HUES48 (cell line): ENCODE results near the gene DNAH6.
"Not testable (repeated sequence)": the region's sequence is repeated elsewhere in the genome, so short reads cannot be mapped to it uniquely, and the experiment has no call there.

ENCODE experiments used
- H3K27ac ChIP-seq: one replicate; pipeline ENCODE4 v1.7.0; 2013; ENCODE audit warnings: low read depth, low read length, inconsistent platforms
- H3K27me3 ChIP-seq: 2 replicates; pipeline ENCODE4 v1.6.1; 2013; ENCODE audit warnings: mild to moderate bottlenecking, low read length; ENCODE audit not compliant: control insufficient read depth, insufficient read depth
- H3K36me3 ChIP-seq: 2 replicates; pipeline ENCODE4 v1.6.1; 2013; ENCODE audit warnings: low read length; ENCODE audit not compliant: control insufficient read depth, insufficient read depth
- H3K4me1 ChIP-seq: 2 replicates; pipeline ENCODE4 v1.6.1; 2013; ENCODE audit warnings: mild to moderate bottlenecking, low read length; ENCODE audit not compliant: control insufficient read depth, insufficient read depth
- H3K4me3 ChIP-seq: 2 replicates; pipeline ENCODE4 v1.5.1; 2013; ENCODE audit warnings: mild to moderate bottlenecking, low read depth, low read length
- H3K9ac ChIP-seq: 2 replicates; pipeline ENCODE4 v1.6.1; 2013; ENCODE audit warnings: mild to moderate bottlenecking, low read depth, low read length, moderate library complexity
- H3K9me3 ChIP-seq: 2 replicates; pipeline ENCODE4 v1.6.1; 2013; ENCODE audit warnings: low read length; ENCODE audit not compliant: control insufficient read depth, insufficient read depth

DNAH6 gene

GRCh38 chr2:84511024-84511423 is 5.3 kb upstream of the DNAH6 start:
- not testable (repeated sequence) for H3K27ac ChIP-seq, H3K27me3 ChIP-seq, H3K4me1 ChIP-seq, H3K9ac ChIP-seq, H3K36me3 ChIP-seq, H3K9me3 ChIP-seq, H3K4me3 ChIP-seq

- Histone ChIP-seq H3K36me3 (no peaks in the 10 kb centered on the region), H3K9me3 (peaks cover 7% of the 10 kb centered on the region), H3K4me1 (peaks cover 4% of the 10 kb centered on the region; the same call in 1 of the 2 replicates), H3K4me3 (peak overlapping the region; percentile 65), H3K9ac (no peak overlapping the region), H3K27me3 (peaks cover 9% of the 10 kb centered on the region; the same call in 1 of the 2 replicates), H3K27ac (no peak overlapping the region)
Observed at GRCh38 chr2:84515788-84516187, 510 bp upstream of the DNAH6 start.

- H3K4me1 ChIP-seq = peaks cover 4% of the 10 kb centered on the region; the same call in 1 of the 2 replicates
- no peaks in the 10 kb centered on the region for H3K36me3 ChIP-seq
- no peak overlapping the region for H3K4me3 ChIP-seq
- no peak overlapping the region for H3K9ac ChIP-seq
- no peaks in the 10 kb centered on the region for H3K9me3 ChIP-seq
- no peak overlapping the region for H3K27ac ChIP-seq
- H3K27me3 ChIP-seq = peaks cover 9% of the 10 kb centered on the region; the same call in 1 of the 2 replicates
Observed at GRCh38 chr2:84519332-84519957, 3.1 kb downstream of the DNAH6 start.

GRCh38 chr2:84526562-84526961 is 10.3 kb downstream of the DNAH6 start:
- H3K36me3 ChIP-seq = no peaks in the 10 kb centered on the region
- H3K4me3 ChIP-seq = no peak overlapping the region
- H3K9me3 ChIP-seq = no peaks in the 10 kb centered on the region
- H3K9ac ChIP-seq = no peak overlapping the region
- H3K4me1 ChIP-seq = no peaks in the 10 kb centered on the region
- H3K27ac ChIP-seq = no peak overlapping the region
- no peaks in the 10 kb centered on the region for H3K27me3 ChIP-seq

GRCh38 chr2:84527137-84528129 is 11.1 kb downstream of the DNAH6 start:
- Histone ChIP-seq H3K4me1 (no peaks in the 10 kb centered on the region), H3K9me3 (no peaks in the 10 kb centered on the region), H3K27ac (no peak overlapping the region), H3K9ac (no peak overlapping the region), H3K27me3 (no peaks in the 10 kb centered on the region), H3K4me3 (no peak overlapping the region), H3K36me3 (no peaks in the 10 kb centered on the region)

GRCh38 chr2:84532291-84532690 is 16.0 kb downstream of the DNAH6 start:
- no peaks in the 10 kb centered on the region for H3K27me3 ChIP-seq
- no peaks in the 10 kb centered on the region for H3K36me3 ChIP-seq
- peaks cover 12% of the 10 kb centered on the region for H3K4me1 ChIP-seq
- H3K27ac ChIP-seq = no peak overlapping the region
- no peak overlapping the region for H3K9ac ChIP-seq
- H3K4me3 ChIP-seq = no peak overlapping the region
- no peaks in the 10 kb centered on the region for H3K9me3 ChIP-seq

- H3K9me3 ChIP-seq = no peaks in the 10 kb centered on the region
- no peaks in the 10 kb centered on the region for H3K27me3 ChIP-seq
- no peaks in the 10 kb centered on the region for H3K36me3 ChIP-seq
- no peak overlapping the region for H3K4me3 ChIP-seq
- no peak overlapping the region for H3K27ac ChIP-seq
- H3K9ac ChIP-seq = no peak overlapping the region
- H3K4me1 ChIP-seq = peaks cover 17% of the 10 kb centered on the region
Observed at GRCh38 chr2:84534225-84534624, 17.9 kb downstream of the DNAH6 start.

- Histone ChIP-seq H3K27me3 (no peaks in the 10 kb centered on the region), H3K4me1 (peaks cover 17% of the 10 kb centered on the region), H3K9me3 (no peaks in the 10 kb centered on the region), H3K4me3 (no peak overlapping the region), H3K27ac (no peak overlapping the region), H3K9ac (no peak overlapping the region), H3K36me3 (no peaks in the 10 kb centered on the region)
Observed at GRCh38 chr2:84537251-84537650, 21.0 kb downstream of the DNAH6 start.

- H3K4me3 ChIP-seq = no peak overlapping the region
- H3K36me3 ChIP-seq = no peaks in the 10 kb centered on the region
- no peak overlapping the region for H3K27ac ChIP-seq
- no peaks in the 10 kb centered on the region for H3K9me3 ChIP-seq
- H3K4me1 ChIP-seq = peaks cover 12% of the 10 kb centered on the region
- no peaks in the 10 kb centered on the region for H3K27me3 ChIP-seq
- no peak overlapping the region for H3K9ac ChIP-seq
Observed at GRCh38 chr2:84539729-84540128, 23.4 kb downstream of the DNAH6 start.

GRCh38 chr2:84545005-84545404 is 28.7 kb downstream of the DNAH6 start:
- H3K9ac ChIP-seq = no peak overlapping the region
- H3K9me3 ChIP-seq = no peaks in the 10 kb centered on the region
- H3K4me1 ChIP-seq = no peaks in the 10 kb centered on the region
- no peak overlapping the region for H3K27ac ChIP-seq
- no peaks in the 10 kb centered on the region for H3K27me3 ChIP-seq
- no peak overlapping the region for H3K4me3 ChIP-seq
- H3K36me3 ChIP-seq = no peaks in the 10 kb centered on the region

- Histone ChIP-seq H3K9ac (no peak overlapping the region), H3K27me3 (no peaks in the 10 kb centered on the region), H3K36me3 (no peaks in the 10 kb centered on the region)
Observed at GRCh38 chr2:84546551-84546950, 30.3 kb downstream of the DNAH6 start.

More at GRCh38 chr2:84546551-84546950, 30.3 kb downstream of the DNAH6 start:
- no peaks in the 10 kb centered on the region for H3K4me1 ChIP-seq
- no peak overlapping the region for H3K4me3 ChIP-seq
- H3K27ac ChIP-seq = no peak overlapping the region
- H3K9me3 ChIP-seq = no peaks in the 10 kb centered on the region
